SK-N-SH (cell line): ENCODE results near the gene ATXN2.

ENCODE experiments used
- ELF1 ChIP-seq: IDR thresholded peaks from 2 replicates; pipeline ENCODE4 v1.4.0; 2012
- EP300 ChIP-seq, 2 experiments: IDR thresholded peaks; 2 replicates each; pipeline versions ENCODE4 v1.4.0 to v1.6.1; 2012; ENCODE audit warnings: borderline replicate concordance in 1 of 2, low read depth in 1 of 2, low read length in 1 of 2
- FOSL2 ChIP-seq: IDR thresholded peaks from 2 replicates; pipeline ENCODE4 v1.4.0; 2012; ENCODE audit warnings: low read depth, mild to moderate bottlenecking, moderate library complexity, borderline replicate concordance
- FOXM1 ChIP-seq: IDR thresholded peaks from 2 replicates; pipeline ENCODE4 v1.4.0; 2012; ENCODE audit warnings: low read depth, mild to moderate bottlenecking
- JUND ChIP-seq: IDR thresholded peaks from 2 replicates; pipeline ENCODE4 v1.4.0; 2012
- MXI1 ChIP-seq: IDR thresholded peaks from 2 replicates; pipeline ENCODE4 v1.6.1; 2012; ENCODE audit warnings: mild to moderate bottlenecking, low read depth, low read length, improper control_type of control experiment
- POLR2AphosphoS5 ChIP-seq: IDR thresholded peaks from 2 replicates; pipeline ENCODE4 v1.6.1; 2012; ENCODE audit warnings: low read depth, low read length
- RCOR1 ChIP-seq: fragments of 150-350 bp; IDR thresholded peaks from 2 replicates; pipeline ENCODE4 v1.6.1; 2017; ENCODE audit warnings: antibody characterized with exemption, low read length
- TAF1 ChIP-seq: IDR thresholded peaks from 2 replicates; pipeline ENCODE4 v1.6.1; 2012; ENCODE audit warnings: low read depth, mild to moderate bottlenecking, low read length, moderate library complexity, borderline replicate concordance
- TCF12 ChIP-seq: IDR thresholded peaks from 2 replicates; pipeline ENCODE4 v1.4.0; 2012
- TEAD4 ChIP-seq: IDR thresholded peaks from 2 replicates; pipeline ENCODE4 v1.4.0; 2012; ENCODE audit warnings: mild to moderate bottlenecking, borderline replicate concordance; ENCODE audit not compliant: insufficient read depth
- TF ChIP-seq, protein P1 (sequence below): fragments of 200-600 bp; sonication (generic); IDR thresholded peaks from 2 replicates; pipeline ENCODE4 v1.6.1; 2017; ENCODE audit warnings: antibody characterized with exemption, mild to moderate bottlenecking, moderate library complexity
- TF ChIP-seq, protein P2 (sequence below): fragments of 150-350 bp; IDR thresholded peaks from 2 replicates; pipeline ENCODE4 v1.6.1; 2017; ENCODE audit warnings: antibody characterized with exemption, low read length, low read depth, borderline replicate concordance

GRCh38 chr12:111584959-111585358, 14.2 kb downstream of the ATXN2 start:
- TF ChIP-seq FOSL2: no peak
- TF ChIP-seq, protein P1, sequence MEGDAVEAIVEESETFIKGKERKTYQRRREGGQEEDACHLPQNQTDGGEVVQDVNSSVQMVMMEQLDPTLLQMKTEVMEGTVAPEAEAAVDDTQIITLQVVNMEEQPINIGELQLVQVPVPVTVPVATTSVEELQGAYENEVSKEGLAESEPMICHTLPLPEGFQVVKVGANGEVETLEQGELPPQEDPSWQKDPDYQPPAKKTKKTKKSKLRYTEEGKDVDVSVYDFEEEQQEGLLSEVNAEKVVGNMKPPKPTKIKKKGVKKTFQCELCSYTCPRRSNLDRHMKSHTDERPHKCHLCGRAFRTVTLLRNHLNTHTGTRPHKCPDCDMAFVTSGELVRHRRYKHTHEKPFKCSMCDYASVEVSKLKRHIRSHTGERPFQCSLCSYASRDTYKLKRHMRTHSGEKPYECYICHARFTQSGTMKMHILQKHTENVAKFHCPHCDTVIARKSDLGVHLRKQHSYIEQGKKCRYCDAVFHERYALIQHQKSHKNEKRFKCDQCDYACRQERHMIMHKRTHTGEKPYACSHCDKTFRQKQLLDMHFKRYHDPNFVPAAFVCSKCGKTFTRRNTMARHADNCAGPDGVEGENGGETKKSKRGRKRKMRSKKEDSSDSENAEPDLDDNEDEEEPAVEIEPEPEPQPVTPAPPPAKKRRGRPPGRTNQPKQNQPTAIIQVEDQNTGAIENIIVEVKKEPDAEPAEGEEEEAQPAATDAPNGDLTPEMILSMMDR: no peak
- no peak for TF ChIP-seq TAF1
- no peak for TF ChIP-seq RCOR1
- no peak for TF ChIP-seq ELF1
- no peak for TF ChIP-seq TCF12
- TF ChIP-seq EP300 (IDR thresholded peaks at IDR 0.05; ENCODE audit: borderline replicate concordance in 1 of 2, low read depth in 1 of 2, low read length in 1 of 2): no peak
- no peak for TF ChIP-seq MXI1
- TF ChIP-seq POLR2AphosphoS5: no peak
- TF ChIP-seq JUND: no peak
- TF ChIP-seq TEAD4: no peak
- TF ChIP-seq, protein P2, sequence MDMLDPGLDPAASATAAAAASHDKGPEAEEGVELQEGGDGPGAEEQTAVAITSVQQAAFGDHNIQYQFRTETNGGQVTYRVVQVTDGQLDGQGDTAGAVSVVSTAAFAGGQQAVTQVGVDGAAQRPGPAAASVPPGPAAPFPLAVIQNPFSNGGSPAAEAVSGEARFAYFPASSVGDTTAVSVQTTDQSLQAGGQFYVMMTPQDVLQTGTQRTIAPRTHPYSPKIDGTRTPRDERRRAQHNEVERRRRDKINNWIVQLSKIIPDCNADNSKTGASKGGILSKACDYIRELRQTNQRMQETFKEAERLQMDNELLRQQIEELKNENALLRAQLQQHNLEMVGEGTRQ: no peak
- no peak for TF ChIP-seq FOXM1
